OCI-M1 (cell line): ENCODE measurements around the gene CPB2.

Experiments used
- DNase-seq: peaks from one replicate; lab custom pipeline; 2025; lab: John Stamatoyannopoulos, UW

The CPB2 gene

DNA sequence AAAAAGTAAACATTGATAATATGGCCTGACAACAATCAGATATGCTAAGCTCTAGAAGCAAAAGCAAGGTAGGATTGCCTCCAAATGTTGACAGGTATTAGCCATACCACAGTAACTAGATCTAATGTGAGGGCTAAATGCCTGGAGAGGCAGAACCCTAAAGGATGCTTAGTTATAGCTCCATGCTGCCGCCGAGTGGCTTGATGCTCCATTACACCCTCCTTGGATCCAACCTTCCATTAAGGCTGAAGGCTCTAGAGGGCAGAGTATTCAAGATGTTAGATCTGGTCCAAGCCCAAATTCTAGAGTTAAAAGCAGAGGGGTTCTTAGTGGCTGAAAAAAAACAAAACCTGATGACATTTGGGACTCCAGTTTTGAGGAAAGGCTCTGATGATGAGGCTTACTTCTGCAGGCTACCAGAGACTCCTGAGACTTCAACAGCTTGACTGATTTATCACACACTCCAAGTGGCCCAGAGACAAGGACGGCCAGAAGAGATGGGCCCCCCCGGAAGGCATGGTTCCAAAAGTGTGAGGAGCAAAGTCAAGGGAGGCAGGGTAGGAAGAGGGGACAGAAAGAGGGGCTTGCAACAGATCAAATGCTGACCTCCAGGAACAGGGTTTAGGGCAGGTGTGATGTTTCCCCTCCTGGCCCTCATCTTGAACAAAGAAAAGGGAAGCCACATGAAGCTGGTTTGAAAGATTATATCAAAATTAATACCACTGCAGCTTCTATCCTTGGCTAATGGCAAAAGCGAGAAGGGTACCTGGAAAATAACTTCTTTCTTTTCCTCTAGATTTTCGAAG lies 21.9 kb upstream of the CPB2 start:
- peak; percentile 93 for DNase-seq

DNA sequence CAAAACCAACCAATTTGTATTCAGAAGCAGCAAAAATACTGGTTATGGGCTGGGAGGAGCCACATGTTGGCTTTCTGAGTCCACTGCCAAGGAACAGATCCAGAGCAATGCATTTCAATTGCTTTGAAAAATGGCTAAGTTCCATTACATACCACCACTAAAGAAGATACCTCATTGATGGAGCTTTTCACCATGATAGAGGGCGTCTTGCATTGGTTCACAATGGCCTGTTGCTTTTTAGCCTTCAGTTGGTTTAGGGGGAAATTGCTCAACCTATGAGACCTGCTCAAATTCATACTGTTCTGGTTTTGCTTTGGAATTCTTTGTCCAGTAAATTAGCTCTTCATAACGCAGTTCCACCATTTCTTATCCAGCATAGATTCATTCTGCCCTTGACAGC lies 21.2 kb upstream of the CPB2 start:
- DNase-seq: peak; percentile 48

DNA sequence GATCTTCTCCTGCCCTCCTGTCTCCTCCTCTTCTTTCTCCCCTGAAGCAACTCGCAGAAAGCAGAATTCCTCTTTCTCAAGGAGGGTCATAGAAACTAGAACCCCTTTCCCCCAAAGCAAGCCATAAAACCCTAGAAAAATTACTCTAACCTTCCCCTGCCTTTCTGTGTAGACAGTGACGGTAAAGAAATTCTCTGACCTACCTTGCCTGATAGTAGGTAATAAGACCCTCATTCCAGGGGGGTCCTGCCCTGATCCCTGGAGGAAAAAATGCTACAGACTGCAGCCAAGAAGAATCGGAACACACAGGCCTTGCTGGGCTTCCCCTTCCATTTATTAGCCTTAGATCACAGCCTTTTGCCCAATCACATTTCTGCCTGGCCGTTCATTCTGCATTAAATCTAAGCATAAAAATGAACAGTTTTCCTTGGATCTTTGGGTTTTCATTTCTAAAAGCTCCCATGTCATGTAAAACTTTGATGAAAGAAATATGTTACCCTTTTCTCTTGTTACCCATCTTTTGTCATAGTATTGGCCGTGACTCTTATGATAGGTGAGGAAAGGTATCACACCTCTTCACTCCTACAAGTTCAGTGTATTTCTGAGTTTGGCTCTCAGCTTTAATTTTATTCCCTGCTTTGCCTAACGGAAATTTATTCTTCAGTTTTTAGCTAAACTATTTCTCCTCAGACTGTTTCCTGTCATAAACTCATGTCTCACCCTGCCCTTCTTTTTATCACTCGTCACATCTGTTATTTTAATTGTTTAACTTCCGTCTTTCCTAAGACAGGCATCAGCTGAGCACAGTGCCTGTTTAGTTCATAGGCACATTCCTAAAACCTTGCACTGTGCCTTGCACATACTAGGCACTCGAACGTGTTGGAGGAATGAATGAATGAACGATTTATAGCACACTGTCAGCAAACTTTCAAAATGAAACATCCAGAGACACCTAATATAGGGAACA lies 20.4 kb upstream of the CPB2 start:
- peak; percentile 81 for DNase-seq

DNA sequence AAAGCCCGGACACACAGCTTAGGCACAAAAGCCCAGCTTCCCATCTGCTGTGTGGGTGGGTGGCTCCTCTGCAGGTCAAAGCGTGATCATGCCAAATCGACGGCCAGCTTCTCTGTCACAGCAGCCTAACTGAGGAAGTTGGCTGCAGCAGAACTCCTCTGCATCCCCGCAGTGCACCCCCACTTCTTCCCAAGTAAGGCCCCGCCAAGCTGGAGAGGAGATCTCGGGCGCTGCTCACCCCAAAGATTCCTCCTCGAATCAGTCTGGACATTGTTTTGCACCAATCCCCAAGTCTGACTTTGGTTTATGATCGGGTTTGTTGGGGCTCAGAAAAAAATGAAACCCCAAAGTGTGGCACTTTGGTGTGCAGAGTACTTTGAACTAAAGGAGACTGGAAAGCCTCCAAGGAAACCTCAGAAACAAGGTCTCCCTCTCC lies 19.7 kb upstream of the CPB2 start:
- peak; percentile 46 for DNase-seq

DNA sequence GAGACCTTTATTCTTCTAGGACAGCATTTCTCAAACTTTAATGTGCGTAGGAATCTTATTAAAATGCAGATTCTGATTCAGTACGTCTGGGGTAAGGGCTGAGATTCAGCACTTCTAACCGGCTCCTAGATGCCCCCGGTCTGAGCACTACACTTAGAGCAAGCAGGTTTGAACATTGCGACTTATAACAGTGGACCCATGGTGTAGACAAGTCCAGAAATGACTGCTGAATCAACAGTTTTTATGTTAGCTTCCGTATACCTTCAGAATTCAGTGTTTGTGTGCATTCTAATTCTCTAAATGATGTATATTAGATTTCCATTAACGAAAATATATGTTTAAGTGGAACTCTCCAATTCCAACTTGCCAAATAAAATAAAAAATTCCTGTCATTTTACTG lies 17.5 kb upstream of the CPB2 start:
- DNase-seq: no peak

DNA sequence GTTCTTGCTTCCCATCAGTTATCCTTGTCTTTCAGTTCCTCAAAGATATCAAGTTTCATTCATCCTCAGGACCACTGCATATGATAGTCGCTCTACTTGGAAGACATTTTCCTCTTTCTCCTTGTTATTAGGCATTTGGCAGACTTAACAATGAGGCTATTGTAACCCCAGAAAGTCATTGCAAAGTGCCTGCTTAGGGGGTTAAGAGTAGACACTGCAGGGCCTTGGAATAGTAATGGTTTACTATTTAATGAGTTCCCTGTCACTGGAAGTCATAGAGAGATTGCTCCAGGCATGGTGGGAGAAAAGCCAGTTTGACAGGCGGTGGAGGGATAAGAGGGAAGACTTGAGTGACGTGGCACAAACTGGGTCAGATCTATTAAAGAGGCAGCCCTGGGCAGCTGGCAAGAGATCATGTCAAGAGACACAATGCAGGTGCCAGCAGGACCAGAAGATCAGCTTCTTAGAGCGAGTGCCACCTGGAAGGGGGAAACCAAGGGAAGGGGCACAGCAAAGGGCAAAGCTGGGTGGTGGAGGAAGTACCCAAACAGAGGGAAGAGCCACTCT lies 16.8 kb upstream of the CPB2 start:
- DNase-seq: no peak

DNA sequence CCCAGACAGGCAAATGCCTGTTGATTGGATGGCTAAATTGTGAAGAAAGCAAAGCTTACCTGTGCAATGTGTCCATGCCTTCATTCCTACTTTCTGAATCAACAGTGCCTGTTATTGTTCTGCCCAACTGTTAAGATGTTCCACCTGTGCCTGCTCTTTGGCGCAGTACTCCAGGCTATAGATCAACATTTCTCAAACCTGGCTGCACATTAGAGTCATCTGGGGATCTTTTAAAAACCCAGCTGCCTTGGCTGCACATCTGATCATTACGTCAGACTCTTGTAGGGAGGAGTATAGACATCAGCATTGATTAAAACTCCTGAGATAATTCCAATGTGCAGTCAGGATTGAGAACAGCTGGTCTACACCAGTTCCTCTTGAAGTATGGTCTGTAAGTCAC lies 16.2 kb upstream of the CPB2 start:
- no peak for DNase-seq

DNA sequence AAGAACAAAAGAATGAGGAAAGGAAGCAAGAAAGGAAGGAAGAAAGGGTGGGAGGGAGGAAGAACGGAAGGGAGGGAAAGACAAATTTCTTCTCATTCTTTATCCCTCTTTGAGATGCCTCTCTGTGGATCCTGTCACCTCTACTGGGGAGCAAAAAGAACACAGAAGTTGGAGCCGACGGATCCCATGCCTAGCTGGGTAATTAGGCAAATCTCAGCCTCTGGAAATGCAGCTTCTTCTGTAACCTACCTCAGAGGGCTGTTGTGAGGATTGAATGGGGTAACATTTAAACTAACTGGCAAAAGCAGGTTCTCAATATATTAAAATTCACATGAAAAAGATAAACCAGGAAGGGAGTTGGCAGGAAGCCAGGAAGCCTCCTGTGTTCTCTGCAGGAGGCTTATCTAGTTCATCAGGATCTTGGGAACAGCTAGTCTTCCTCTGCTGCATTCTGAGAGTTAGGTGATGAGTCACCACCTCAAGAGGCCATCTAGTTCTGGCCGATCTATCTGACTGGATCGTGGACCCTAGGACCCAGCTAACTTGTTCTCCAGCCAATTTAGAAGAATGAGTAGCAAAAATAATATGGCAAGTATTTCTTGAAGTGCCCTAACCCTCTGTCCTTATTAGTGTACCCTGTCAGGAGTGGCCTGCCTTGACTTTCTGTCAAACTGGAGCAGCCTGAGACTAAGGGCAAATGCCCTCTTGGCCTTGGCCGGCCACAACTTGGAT lies 15.2 kb upstream of the CPB2 start:
- DNase-seq: peak; percentile 77

DNA sequence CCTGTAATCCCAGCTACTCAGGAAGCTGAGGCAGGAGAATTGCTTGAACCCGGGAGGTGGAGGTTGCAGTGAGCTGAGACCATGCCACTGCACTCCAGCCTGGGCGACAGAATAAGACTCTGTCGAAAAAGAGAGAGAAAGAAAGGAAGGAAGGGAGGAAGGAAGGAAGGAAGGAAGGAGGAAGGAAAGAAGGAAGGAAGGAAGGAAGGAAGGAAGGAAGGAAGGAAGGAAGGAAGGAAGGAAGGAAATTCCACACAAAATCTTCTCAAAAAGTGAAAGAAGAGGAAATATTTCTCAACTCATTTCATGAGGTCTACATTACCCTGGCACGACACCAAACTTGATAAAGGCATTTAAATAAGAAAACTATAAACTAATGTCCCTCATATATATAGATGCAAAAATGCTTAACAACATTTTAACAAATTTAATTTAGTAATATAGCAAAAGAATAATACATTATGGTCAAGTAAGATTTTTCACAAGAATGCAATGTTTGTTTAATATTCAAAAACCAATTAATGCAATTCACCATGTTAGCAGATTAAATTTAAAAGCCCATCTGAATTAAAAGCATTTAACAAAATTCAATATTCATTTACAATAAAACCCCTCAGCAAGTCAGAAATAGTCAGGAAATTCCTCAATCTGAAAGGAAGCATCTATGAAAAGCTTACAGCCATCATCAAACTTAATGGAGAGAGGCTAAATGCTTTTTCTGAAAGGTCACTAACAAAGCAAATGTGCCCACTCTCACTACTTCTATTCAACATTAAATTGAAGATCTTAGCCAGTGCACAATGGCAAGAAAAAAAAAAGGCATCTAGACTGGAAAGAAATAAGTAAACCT lies 12.0 kb upstream of the CPB2 start:
- DNase-seq: no peak

DNA sequence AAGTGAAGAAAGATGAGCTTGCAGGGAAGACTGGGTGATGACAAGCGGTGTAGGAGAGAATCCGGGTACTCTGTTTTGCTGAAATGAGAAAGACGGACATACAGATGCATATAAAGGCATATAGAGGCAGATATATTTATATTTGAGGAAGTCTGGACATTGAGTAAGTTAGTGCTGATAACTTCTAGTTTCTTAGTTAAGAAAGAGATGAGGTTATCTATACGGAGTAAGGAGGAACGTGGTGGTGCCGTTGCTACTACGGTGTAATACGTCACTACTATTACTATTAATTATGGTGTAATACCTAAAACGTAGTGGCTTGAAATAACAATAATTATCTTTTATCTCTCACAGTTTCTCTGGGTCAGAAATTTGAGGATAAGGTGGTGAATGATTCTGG lies 9.8 kb upstream of the CPB2 start:
- no peak for DNase-seq

DNA sequence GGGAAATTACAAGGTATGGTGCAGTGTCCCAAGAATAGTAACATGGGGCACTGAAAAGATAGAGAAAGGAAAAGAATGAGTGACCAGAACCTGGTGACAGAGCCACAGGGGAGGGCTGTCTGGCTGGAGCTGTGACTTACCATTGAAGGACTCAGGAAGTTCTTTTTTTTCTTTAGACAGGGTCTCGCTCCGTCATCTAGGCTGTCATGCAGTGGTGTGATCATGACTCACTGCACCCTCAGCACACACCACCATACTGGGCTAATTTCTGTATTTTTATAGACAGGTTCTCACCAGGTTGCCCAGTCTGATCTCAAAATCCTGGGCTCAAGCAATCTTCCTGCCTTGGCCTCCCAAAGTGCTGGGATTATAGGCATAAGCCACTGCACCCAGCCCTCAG lies 8.8 kb upstream of the CPB2 start:
- DNase-seq: peak; percentile 43

DNA sequence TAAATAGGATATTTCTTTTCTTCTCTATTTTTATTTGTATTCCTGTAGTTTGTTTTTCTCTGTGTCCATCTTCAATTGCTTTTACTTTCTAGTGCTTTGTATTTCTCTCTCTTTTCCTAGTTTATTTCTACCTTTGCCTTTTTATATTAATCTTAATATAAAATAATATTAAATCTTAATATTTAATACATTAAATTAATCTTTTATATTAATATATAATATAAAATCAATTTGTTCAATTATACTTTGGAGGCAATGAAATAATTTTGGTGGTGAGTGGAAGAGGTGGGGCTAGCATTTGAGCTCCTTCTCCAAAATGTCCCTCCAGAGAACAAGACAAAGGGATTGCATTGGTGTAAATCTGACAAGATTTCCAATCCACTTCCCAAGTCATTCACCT lies 6.3 kb upstream of the CPB2 start:
- no peak for DNase-seq

DNA sequence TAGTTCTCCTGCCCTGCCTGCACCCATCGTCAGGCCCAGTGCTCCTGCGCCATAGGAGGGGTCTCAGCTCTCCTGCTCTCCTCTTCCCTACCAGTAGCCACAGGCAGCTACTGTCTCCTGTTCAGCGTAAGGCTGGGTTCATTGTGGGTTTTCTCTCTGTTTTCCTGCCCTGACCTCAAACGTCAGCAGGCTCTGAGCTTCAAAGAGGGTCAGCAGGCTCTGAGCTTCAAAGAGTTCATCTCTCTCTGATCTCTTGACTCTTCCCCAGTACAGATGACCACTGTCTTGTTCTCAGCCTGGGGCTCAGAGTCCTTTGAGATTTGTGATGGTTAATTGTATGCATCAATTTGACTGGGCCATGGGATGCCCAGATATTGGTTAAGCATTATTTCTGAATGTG lies 4.6 kb upstream of the CPB2 start:
- DNase-seq: no peak

DNA sequence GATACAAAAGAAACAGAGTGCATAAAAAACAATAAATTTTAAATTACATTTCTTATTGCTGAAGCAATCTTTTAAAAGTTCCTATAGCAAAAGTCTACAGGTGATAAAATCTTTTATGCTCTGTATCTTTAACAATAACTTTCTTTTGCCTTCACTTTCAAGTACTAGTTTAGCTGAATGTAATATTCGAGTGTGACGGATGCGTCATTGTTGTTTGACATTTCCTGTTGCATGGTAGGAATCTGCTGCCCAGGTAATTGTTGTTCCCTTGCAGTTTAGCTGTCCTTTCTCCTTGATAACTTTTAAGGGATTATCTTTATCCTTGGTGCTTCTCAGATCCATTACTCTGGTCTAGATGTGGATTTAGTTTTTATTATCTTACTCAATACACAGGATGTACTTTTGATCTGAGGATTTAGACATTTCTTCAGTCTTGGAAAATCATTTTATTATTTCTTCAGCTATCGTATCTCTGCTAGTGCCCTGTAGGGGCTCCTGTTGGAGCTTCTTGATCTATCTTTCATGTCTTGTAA lies 2.1 kb upstream of the CPB2 start:
- DNase-seq: no peak

DNA sequence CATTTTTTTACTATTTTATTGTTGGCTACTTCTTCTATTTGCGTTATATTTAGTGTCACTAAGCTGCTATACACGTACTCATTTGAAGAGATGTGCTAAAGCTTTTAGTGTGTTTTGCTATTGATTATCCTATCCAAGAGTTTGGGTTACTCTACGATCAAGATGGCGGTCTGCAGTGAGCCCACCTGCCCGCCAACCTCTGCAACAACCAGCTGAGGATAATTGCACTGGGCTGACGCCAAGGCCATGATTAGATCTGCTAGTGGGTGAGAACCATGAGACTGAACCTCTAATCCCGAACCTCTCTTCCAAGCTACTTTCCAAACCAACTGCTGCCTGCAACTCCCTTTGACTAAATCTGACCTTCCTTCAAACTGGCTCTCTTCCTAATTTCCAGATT lies 1.8 kb downstream of the CPB2 start:
- no peak for DNase-seq

DNA sequence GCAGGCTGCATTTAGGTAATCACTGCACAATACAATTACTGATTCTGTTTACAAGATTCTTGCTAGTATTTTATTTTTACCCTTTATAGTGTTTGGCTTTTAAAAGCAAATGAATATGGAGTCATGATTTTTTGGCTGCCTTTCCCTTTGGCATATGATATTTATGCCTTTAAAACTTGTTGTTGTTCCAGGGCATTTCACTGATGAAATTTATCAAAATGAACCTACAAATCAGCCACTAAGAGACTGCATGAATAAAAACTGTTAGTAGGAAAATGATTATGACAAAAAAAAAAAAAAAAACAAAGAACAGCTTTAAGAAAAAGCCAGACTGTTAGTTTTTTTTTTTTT lies 2.6 kb downstream of the CPB2 start:
- DNase-seq: no peak

DNA sequence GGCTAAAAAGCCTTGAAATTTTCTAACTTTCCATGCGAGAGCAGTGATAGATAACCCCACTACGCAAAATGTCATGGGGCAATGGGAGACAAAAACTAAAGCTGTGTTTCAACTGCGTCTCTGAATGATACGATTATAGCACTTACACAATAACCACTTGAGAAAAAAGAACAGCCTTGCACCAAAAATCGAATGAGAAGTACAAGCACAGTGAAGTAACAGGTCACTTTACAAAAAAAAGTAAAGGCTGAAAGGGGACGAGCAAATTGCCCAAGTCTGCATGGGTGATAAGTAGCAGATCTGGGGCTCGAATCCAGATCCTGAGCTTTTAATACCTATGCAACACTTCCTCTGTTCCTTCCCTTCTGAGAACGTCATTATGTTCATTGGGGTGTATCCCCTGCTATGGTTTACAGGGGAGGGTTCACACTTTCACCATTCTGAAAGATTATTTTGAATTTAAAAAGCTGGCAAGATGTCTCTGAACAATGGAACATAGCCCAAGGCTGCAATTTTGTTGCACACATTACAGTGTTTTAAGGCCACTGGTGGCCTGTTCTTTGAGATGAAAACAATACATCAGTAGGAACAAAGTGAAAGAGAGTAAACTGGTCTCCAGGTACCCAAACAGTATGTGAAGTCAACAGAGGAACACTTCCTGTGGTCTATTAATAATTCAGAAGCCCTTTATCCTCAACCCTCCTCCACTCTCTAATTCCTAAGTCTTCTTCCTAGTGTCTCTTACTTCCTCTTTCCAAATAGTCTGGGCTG lies 3.2 kb downstream of the CPB2 start:
- peak; percentile 44 for DNase-seq

DNA sequence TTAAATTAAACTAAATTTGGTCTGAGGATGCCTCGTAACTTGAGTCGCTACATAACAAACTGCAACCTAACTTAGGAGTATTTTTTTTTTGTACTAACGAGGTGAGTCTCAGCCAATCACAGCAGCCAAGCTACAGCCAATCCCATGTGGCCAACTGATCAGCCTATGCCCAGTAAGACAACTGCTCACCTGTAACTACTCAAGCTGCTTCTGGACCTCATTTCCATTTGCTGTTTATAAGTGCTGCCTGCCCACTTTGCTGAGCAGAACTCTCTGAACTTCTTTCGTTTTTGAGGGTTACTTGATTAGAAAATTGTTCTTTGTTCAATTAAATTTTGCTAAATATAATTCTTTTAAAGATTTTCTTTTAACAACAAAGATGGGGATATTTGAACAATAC lies 3.8 kb downstream of the CPB2 start:
- DNase-seq: no peak

DNA sequence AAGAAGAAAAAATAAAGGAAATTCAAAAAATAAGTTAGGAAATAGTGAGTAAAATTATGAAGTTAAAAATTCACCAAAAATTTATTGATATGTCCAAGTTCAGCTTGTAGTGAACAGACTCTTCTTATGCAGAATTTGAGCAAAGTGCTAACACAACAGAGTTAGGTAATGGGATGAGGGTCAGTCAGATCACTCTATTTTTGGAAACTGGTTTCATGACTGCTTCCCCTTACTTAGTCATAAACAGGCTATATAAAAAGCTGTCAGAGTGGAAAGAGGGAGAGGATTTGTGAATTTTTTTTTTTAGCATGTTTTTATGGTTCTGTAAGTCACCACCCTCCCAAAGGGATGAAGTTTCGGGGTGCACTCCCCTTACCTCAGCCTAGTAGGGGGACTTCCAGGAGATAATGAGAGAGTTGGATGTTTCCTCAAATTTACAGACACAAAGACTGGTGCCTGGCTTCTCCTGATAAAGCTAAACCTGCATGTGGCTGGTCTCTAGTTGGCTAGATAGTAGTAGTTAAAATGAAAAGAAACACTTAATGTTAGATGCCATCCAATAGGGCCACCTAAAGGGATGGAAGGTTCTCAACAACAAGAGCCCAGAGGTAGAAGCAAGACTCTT lies 4.5 kb downstream of the CPB2 start:
- DNase-seq: peak; percentile 71

DNA sequence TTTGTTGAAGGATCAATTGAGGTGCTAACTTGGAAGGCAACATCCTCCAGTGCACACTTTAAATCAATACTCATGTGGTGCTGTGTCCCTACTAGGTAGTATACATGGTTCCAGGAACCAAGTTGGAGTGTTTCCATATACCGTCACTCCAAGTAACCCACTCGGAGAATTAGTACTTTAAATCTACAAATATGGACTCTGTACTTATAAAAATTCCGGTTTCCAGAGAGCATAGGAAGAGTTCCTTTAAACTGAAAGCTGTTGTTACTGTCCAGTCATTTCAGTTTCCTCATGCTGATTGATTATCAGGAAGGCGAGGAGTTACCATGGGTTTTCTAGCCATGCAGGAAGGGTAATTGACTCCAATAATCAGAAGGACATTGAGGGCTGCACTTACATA lies 7.2 kb downstream of the CPB2 start:
- no peak for DNase-seq
